ENCODE results near the gene ROCK2. TPM values are rescaled to one million over a fixed set of nuclear protein-coding genes. Genes with fewer than 3 reads are reported as not detected.

ROCK2 gene
- total and polyA plus RNA-seq, 2 of the 8 experiments (the other 6 are each of a cell fraction or from before 2014, with no cell fraction given): 2.7 to 29.0 TPM

DNA sequence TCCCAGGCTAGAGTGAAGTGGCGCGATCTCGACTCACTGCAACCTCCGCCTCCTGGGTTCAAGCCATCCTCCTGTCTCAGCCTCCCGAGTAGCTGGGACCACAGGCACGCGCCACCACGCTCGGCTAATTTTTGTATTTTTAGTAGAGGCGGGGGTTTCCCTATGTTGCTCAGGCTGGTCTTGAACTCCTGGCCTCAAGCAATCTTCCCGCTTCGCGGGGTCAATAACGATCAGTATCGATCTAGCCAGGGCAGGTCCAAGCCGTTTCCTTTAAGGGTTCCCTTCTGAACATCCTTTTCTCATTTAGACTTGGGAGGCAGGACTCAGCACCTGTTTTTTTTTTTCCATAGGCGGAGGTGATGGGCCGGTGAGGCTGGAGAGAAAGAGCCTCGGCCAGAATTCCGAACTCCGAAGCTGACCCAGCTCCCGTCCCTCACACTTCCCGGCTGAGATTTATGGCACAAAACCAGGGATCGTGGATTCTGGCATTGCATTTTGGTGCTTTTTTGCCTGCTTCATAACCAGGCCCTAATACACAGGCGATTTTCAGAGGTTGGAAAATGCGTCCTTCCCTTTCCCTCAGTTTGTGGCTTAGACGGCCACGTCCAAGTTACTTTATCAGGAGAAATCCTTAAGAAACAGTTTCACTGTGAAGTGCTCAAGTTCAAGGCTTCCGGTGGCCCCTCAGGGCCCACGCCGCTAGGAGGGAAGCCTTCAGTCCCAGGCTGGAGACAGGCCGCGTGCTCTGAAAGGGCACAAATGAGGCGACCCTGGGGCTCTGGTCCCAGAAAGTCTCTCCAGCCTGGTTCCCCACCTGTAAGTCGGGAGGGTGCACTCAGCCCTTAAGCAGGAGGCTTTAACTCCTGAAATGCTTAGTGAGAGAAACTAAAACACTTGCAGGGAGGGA lies 190.2 kb downstream of the ROCK2 start:
- peak overlapping the region; percentile 84 for H3K4ac ChIP-seq (replicated peaks; ENCODE audit: insufficient read length, low read depth, low read length)
- no peaks in the 10 kb centered on the region for H3K36me3 ChIP-seq (ENCODE audit: control insufficient read depth in 2 of 4, insufficient read depth in 4 of 4, low read length in 3 of 4)
- peak; percentile 24 for FAIRE-seq
- no peak overlapping the region for H2AK5ac ChIP-seq (ENCODE audit: low read depth, low read length)
- H4K91ac ChIP-seq (replicated peaks; ENCODE audit: insufficient read length, low read length): no peak overlapping the region
- no peaks in the 10 kb centered on the region for H3K79me2 ChIP-seq (ENCODE audit: control insufficient read depth in 1 of 2, insufficient read depth in 2 of 2, low read length in 2 of 2)
- H4K5ac ChIP-seq (ENCODE audit: insufficient read length, low read depth, low read length): no peak overlapping the region
- peak overlapping the region; percentile 10 for H2BK120ac ChIP-seq (replicated peaks; ENCODE audit: low read depth, low read length)
- no peaks in the 10 kb centered on the region for H3K79me1 ChIP-seq (ENCODE audit: low read depth, low read length)
- H3K18ac ChIP-seq (ENCODE audit: extremely low read depth, low read length): peak overlapping the region; percentile 62
- H2BK15ac ChIP-seq (ENCODE audit: low read length): peak overlapping the region; percentile 65; the same call in 1 of the 2 replicates
- H4K20me1 ChIP-seq (replicated peaks in 1 of 2; ENCODE audit: control insufficient read depth in 1 of 2, insufficient read depth in 2 of 2, low read length in 2 of 2): no peaks in the 10 kb centered on the region
- H3K27ac ChIP-seq (ENCODE audit: low read depth, low read length): 0 out of 2 replicates have a peak overlapping the region, but pooled peaks have one; percentile 61
- ChIA-PET POLR2A (ENCODE audit: partially characterized antibody) (interaction anchor here (1.0 to 4.1 kb wide), 5 partner anchors 10 to 190 kb away, joined by 3 to 20 read pairs (median 5); partner anchors contain the start of gene ROCK2), CTCF (ENCODE audit: partially characterized antibody) (interaction anchor here (0.9 to 11.4 kb wide), 2 partner anchors 22 to 322 kb away, joined by 3 to 111 read pairs; a partner anchor contains a TSS)
- H3K4me3 ChIP-seq (ENCODE audit: extremely low read depth in 1 of 4, insufficient read depth in 2 of 4, low read depth in 3 of 4, low read length in 4 of 4): peak overlapping the region; percentile 24 to 62 (median 33); a peak in 6 of 8 replicates
- peak overlapping the region in 2 of 4 experiments; percentile 20 to 29; a peak in 3 of 7 replicates for H3K9ac ChIP-seq (replicated peaks in 1 of 4; ENCODE audit: extremely low read depth in 1 of 4, low read depth in 3 of 4, low read length in 3 of 4)
- no peak overlapping the region for H2BK5ac ChIP-seq (ENCODE audit: low read depth, low read length)
- H3K23me2 ChIP-seq (ENCODE audit: low read depth, low read length): peaks cover 2% of the 10 kb centered on the region; the same call in 1 of the 2 replicates
- DNase-seq (ENCODE audit: low read depth in 1 of 2, low spot score in 2 of 2): peak in 1 of 2 experiments; percentile 21
- H2AFZ ChIP-seq (ENCODE audit: low read length): peak overlapping the region; percentile 24; the same call in 1 of the 2 replicates
- H3K27me3 ChIP-seq (replicated peaks in 1 of 4; ENCODE audit: control insufficient read depth in 3 of 4, extremely low read depth in 1 of 4, insufficient read depth in 3 of 4, low read length in 3 of 4): peaks cover 0 to 13% (median 10%) of the 10 kb centered on the region in 4 experiments; a peak in 5 of 7 replicates
- 0 out of 2 replicates have a peak overlapping the region, but pooled peaks have one; percentile 50 for H2BK12ac ChIP-seq (ENCODE audit: low read depth, low read length)
- H3K9me3 ChIP-seq (ENCODE audit: insufficient read depth in 2 of 2, low read depth in 1 of 2, low read length in 1 of 2): no peaks in the 10 kb centered on the region
- no peak overlapping the region for H3K23ac ChIP-seq (ENCODE audit: insufficient read length)
- no peak overlapping the region for H2BK20ac ChIP-seq (ENCODE audit: low read length)
- H3K14ac ChIP-seq (ENCODE audit: insufficient read length): no peak overlapping the region
- H4K8ac ChIP-seq (ENCODE audit: extremely low read depth, insufficient read depth, low read length): no peak overlapping the region; the same call in 1 of the 2 replicates
- peaks cover 0 to 5% (median 4%) of the 10 kb centered on the region in 4 experiments; a peak in 5 of 7 replicates for H3K4me1 ChIP-seq (replicated peaks in 1 of 4; ENCODE audit: control insufficient read depth in 3 of 4, insufficient read depth in 4 of 4, low read length in 3 of 4)
- H3K56ac ChIP-seq (replicated peaks; ENCODE audit: insufficient read length, low read depth, low read length): no peak overlapping the region
- 72% methylated on average over 35 of the region's 35 CpGs; no CpG with 5 or more reads in 1 of the 2 experiments for WGBS, 2 experiments (ENCODE audit: extremely low coverage in 1 of 2, insufficient coverage in 1 of 2, insufficient read length in 1 of 2, insufficient replicate concordance in 2 of 2, low coverage in 1 of 2, low lambda C conversion rate in 2 of 2, missing lambda C conversion rate in 1 of 2)
- peak overlapping the region; percentile 57 to 80 for H3K4me2 ChIP-seq (ENCODE audit: insufficient read depth in 1 of 2, low read depth in 2 of 2, low read length in 2 of 2)
- TF ChIP-seq POLR2A (IDR thresholded peaks at IDR 0.05; ENCODE audit: control extremely low read depth in 1 of 2, low read depth in 2 of 2, low read length in 2 of 2) (0 out of 3 replicates have a peak, but pooled peaks of 1 of the 2 experiments have one; percentile 12), BACH1 (IDR thresholded peaks at IDR 0.05; ENCODE audit: low read length) (peak; percentile 8; the same call in 1 of the 2 replicates), PHF8 (conservative IDR thresholded peaks at IDR 0.05; ENCODE audit: low read depth, low read length) (0 out of 2 replicates have a peak, but pooled peaks have one; percentile 13), EP300 (IDR thresholded peaks at IDR 0.05; ENCODE audit: borderline replicate concordance in 1 of 2, low read depth in 2 of 2, low read length in 2 of 2) (no peak), TAF7 (optimal IDR thresholded peaks at IDR 0.05; ENCODE audit: borderline replicate concordance, low read depth, low read length) (peak; percentile 69), SRF (IDR thresholded peaks at IDR 0.05; ENCODE audit: low read depth, low read length) (no peak), JUND (IDR thresholded peaks at IDR 0.05; ENCODE audit: low read length) (no peak), CREB1 (IDR thresholded peaks at IDR 0.05) (no peak), HDAC2 (IDR thresholded peaks at IDR 0.05; ENCODE audit: borderline replicate concordance in 1 of 2, low read depth in 2 of 2, low read length in 2 of 2) (peak in 1 of 2 experiments; percentile 26; a peak in 1 of 4 replicates)
- TF ChIP-seq, protein P1, sequence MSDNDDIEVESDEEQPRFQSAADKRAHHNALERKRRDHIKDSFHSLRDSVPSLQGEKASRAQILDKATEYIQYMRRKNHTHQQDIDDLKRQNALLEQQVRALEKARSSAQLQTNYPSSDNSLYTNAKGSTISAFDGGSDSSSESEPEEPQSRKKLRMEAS (IDR thresholded peaks at IDR 0.05): peak; percentile 85

Data from H1 (cell line).